ENCODE measurements around the gene INPP5D.
A peak's percentile ranks its signal among the peaks of the same experiment; 100 is the strongest.

Gene INPP5D

GRCh38 chr2:233117351-233117750 is 57.2 kb downstream of the INPP5D start:
- peaks cover 22% of the 10 kb centered on the region for H3K79me2 ChIP-seq (ENCODE audit: insufficient read depth, low read length)
- H3K27me3 ChIP-seq (ENCODE audit: insufficient read depth, low read length, poor library complexity), result no peaks in the 10 kb centered on the region
- TF ChIP-seq, protein P1, sequence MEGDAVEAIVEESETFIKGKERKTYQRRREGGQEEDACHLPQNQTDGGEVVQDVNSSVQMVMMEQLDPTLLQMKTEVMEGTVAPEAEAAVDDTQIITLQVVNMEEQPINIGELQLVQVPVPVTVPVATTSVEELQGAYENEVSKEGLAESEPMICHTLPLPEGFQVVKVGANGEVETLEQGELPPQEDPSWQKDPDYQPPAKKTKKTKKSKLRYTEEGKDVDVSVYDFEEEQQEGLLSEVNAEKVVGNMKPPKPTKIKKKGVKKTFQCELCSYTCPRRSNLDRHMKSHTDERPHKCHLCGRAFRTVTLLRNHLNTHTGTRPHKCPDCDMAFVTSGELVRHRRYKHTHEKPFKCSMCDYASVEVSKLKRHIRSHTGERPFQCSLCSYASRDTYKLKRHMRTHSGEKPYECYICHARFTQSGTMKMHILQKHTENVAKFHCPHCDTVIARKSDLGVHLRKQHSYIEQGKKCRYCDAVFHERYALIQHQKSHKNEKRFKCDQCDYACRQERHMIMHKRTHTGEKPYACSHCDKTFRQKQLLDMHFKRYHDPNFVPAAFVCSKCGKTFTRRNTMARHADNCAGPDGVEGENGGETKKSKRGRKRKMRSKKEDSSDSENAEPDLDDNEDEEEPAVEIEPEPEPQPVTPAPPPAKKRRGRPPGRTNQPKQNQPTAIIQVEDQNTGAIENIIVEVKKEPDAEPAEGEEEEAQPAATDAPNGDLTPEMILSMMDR (IDR thresholded peaks at IDR 0.05; ENCODE audit: borderline replicate concordance, extremely low read depth, low read length, poor library complexity, severe bottlenecking), result no peak
- no peak for TF ChIP-seq EZH2 (IDR thresholded peaks at IDR 0.05; ENCODE audit: borderline replicate concordance, low read depth, low read length, severe bottlenecking)
- no peak overlapping the region for H3K9ac ChIP-seq (ENCODE audit: low read depth, low read length)
- peak overlapping the region; percentile 52; the same call in 1 of the 2 replicates for H3K27ac ChIP-seq (ENCODE audit: low read length)
- peaks cover 9% of the 10 kb centered on the region for H3K36me3 ChIP-seq (ENCODE audit: insufficient read depth, low read length)
- H3K4me1 ChIP-seq (ENCODE audit: insufficient read depth, low read length), result peaks cover 15% of the 10 kb centered on the region
- DNase-seq (peak; percentile 89), ATAC-seq (ENCODE audit: insufficient read depth, low read depth) (peak; percentile 86)
- no peak overlapping the region for H2AFZ ChIP-seq (ENCODE audit: low read depth, low read length)
- H3K4me2 ChIP-seq (ENCODE audit: insufficient read depth, low read length), result no peak overlapping the region
- H3K4me3 ChIP-seq (ENCODE audit: low read depth in 1 of 2, low read length in 2 of 2), result no peak overlapping the region
- H4K20me1 ChIP-seq (ENCODE audit: insufficient read depth, low read length), result peaks cover 37% of the 10 kb centered on the region; the same call in 1 of the 2 replicates
- H3K9me3 ChIP-seq (ENCODE audit: insufficient read depth, low read length, severe bottlenecking), result no peaks in the 10 kb centered on the region

GRCh38 chr2:233117811-233118647 is 57.9 kb downstream of the INPP5D start:
- H3K4me2 ChIP-seq (ENCODE audit: insufficient read depth, low read length), result no peak overlapping the region
- H3K9ac ChIP-seq (ENCODE audit: low read depth, low read length), result no peak overlapping the region
- no peaks in the 10 kb centered on the region for H3K9me3 ChIP-seq (ENCODE audit: insufficient read depth, low read length, severe bottlenecking)

GRCh38 chr2:233118648-233119000 is 58.5 kb downstream of the INPP5D start:
- no peak overlapping the region for H3K27ac ChIP-seq (ENCODE audit: low read length)
- no peaks in the 10 kb centered on the region for H3K27me3 ChIP-seq (ENCODE audit: insufficient read depth, low read length, poor library complexity)
- H3K9me3 ChIP-seq (ENCODE audit: insufficient read depth, low read length, severe bottlenecking), result no peaks in the 10 kb centered on the region
- DNase-seq (no peak), ATAC-seq (ENCODE audit: insufficient read depth, low read depth) (no peak)
- no peak overlapping the region for H2AFZ ChIP-seq (ENCODE audit: low read depth, low read length)
- H3K79me2 ChIP-seq (ENCODE audit: insufficient read depth, low read length), result peaks cover 15% of the 10 kb centered on the region
- H3K36me3 ChIP-seq (ENCODE audit: insufficient read depth, low read length), result peaks cover 19% of the 10 kb centered on the region
- H3K4me1 ChIP-seq (ENCODE audit: insufficient read depth, low read length), result peaks cover 11% of the 10 kb centered on the region
- H4K20me1 ChIP-seq (ENCODE audit: insufficient read depth, low read length), result peaks cover 30% of the 10 kb centered on the region; the same call in 1 of the 2 replicates
- TF ChIP-seq EZH2 (IDR thresholded peaks at IDR 0.05; ENCODE audit: borderline replicate concordance, low read depth, low read length, severe bottlenecking), result no peak
- TF ChIP-seq, protein P1 (IDR thresholded peaks at IDR 0.05; ENCODE audit: borderline replicate concordance, extremely low read depth, low read length, poor library complexity, severe bottlenecking), result no peak
- H3K4me3 ChIP-seq (ENCODE audit: low read depth in 1 of 2, low read length in 2 of 2), result no peak overlapping the region
- no peak overlapping the region for H3K4me2 ChIP-seq (ENCODE audit: insufficient read depth, low read length)
- H3K9ac ChIP-seq (ENCODE audit: low read depth, low read length), result no peak overlapping the region

More at GRCh38 chr2:233117811-233118647, 57.9 kb downstream of the INPP5D start:
- H3K27ac ChIP-seq (ENCODE audit: low read length), result peak overlapping the region; percentile 52; the same call in 1 of the 2 replicates
- no peaks in the 10 kb centered on the region for H3K27me3 ChIP-seq (ENCODE audit: insufficient read depth, low read length, poor library complexity)
- peaks cover 32% of the 10 kb centered on the region; the same call in 1 of the 2 replicates for H4K20me1 ChIP-seq (ENCODE audit: insufficient read depth, low read length)
- peak; percentile 25 for ATAC-seq (ENCODE audit: insufficient read depth, low read depth)
- peak; percentile 46 for DNase-seq
- H3K4me1 ChIP-seq (ENCODE audit: insufficient read depth, low read length), result peaks cover 12% of the 10 kb centered on the region
- peaks cover 15% of the 10 kb centered on the region for H3K36me3 ChIP-seq (ENCODE audit: insufficient read depth, low read length)
- no peak for TF ChIP-seq EZH2 (IDR thresholded peaks at IDR 0.05; ENCODE audit: borderline replicate concordance, low read depth, low read length, severe bottlenecking)
- TF ChIP-seq, protein P1 (IDR thresholded peaks at IDR 0.05; ENCODE audit: borderline replicate concordance, extremely low read depth, low read length, poor library complexity, severe bottlenecking), result no peak
- no peak overlapping the region for H3K4me3 ChIP-seq (ENCODE audit: low read depth in 1 of 2, low read length in 2 of 2)
- H2AFZ ChIP-seq (ENCODE audit: low read depth, low read length), result no peak overlapping the region
- H3K79me2 ChIP-seq (ENCODE audit: insufficient read depth, low read length), result peaks cover 17% of the 10 kb centered on the region
